Neural cell (in vitro differentiated cells): ENCODE data around the gene TMEM86A. TPM values are rescaled to one million over a fixed set of nuclear protein-coding genes. Genes with fewer than 3 reads are reported as not detected.
A peak's percentile ranks its signal among the peaks of the same experiment; 100 is the strongest.

ENCODE experiments used
- H2AFZ ChIP-seq: fragments of 200-600, 300-800 bp; sonication (generic), shearing (Covaris generic); 2 replicates; pipeline ENCODE4 v1.6.0; 2014; ENCODE audit warnings: low read depth, mild to moderate bottlenecking, antibody characterized with exemption, low read length, moderate library complexity
- H3F3A ChIP-seq: fragments of 200-600 bp; shearing (Covaris generic); 2 replicates; pipeline ENCODE4 v1.6.1; 2016; ENCODE audit warnings: mild to moderate bottlenecking, moderate library complexity, mixed read lengths, antibody characterized with exemption, low read length; ENCODE audit not compliant: insufficient read depth, poor library complexity, severe bottlenecking
- H3K27ac ChIP-seq: fragments of 200-600, 300-800 bp; sonication (generic), shearing (Covaris generic); 2 replicates; pipeline ENCODE4 v1.5.1; 2014; ENCODE audit warnings: mild to moderate bottlenecking, low read length, moderate library complexity
- H3K27me3 ChIP-seq: fragments of 300-800, 200-600 bp; sonication (generic), shearing (Covaris generic); 2 replicates; pipeline ENCODE4 v1.6.0; 2014; ENCODE audit warnings: mild to moderate bottlenecking, low read depth, low read length, moderate library complexity; ENCODE audit not compliant: insufficient read depth
- H3K36me3 ChIP-seq: fragments of 300-800, 200-600 bp; sonication (generic), shearing (Covaris generic); 2 replicates; pipeline ENCODE4 v1.5.1; 2014; ENCODE audit warnings: mild to moderate bottlenecking, antibody characterized with exemption, low read length, moderate library complexity; ENCODE audit not compliant: insufficient read depth
- H3K4me2 ChIP-seq: fragments of 300-800, 200-600 bp; sonication (generic), shearing (Covaris generic); 2 replicates; pipeline ENCODE4 v1.6.0; 2014; ENCODE audit warnings: mild to moderate bottlenecking, low read length
- H3K4me3 ChIP-seq: fragments of 300-800, 200-600 bp; sonication (generic), shearing (Covaris generic); 2 replicates; pipeline ENCODE4 v1.5.1; 2014; ENCODE audit warnings: mild to moderate bottlenecking, low read length, moderate library complexity
- H3K79me2 ChIP-seq: fragments of 200-600 bp; shearing (Covaris generic); replicated peaks from 2 replicates; pipeline ENCODE4 v1.6.0; 2014; ENCODE audit warnings: mild to moderate bottlenecking, low read length, moderate library complexity; ENCODE audit not compliant: insufficient read depth
- H3K9ac ChIP-seq: fragments of 300-800, 200-600 bp; sonication (generic), shearing (Covaris generic); 2 replicates; pipeline ENCODE4 v1.6.1; 2016; ENCODE audit warnings: mild to moderate bottlenecking, low read length, mixed read lengths
- H3K9me2 ChIP-seq: fragments of 200-600 bp; shearing (Covaris generic); 2 replicates; pipeline ENCODE4 v1.6.1; 2016; ENCODE audit warnings: mild to moderate bottlenecking, low read length, mixed read lengths; ENCODE audit not compliant: insufficient read depth
- H3K9me3 ChIP-seq: fragments of 200-600, 300-800 bp; sonication (generic), shearing (Covaris generic); 2 replicates; pipeline ENCODE4 v1.6.1; 2016; ENCODE audit warnings: mild to moderate bottlenecking, mixed run types, low read length, moderate library complexity, mixed read lengths
- H4K20me1 ChIP-seq: fragments of 200-600 bp; shearing (Covaris generic); 2 replicates; pipeline ENCODE4 v1.6.1; 2016; ENCODE audit warnings: mild to moderate bottlenecking, mixed run types; ENCODE audit not compliant: insufficient read depth
- CTCF ChIP-seq: fragments of 450-650 bp; IDR thresholded peaks from 2 replicates; pipeline ENCODE4 v1.5.1; 2014; ENCODE audit warnings: antibody characterized with exemption, mild to moderate bottlenecking, moderate library complexity; ENCODE audit not compliant: poor library complexity, severe bottlenecking
- EP300 ChIP-seq: fragments of 450-650 bp; conservative IDR thresholded peaks from 2 replicates; pipeline ENCODE4 v1.6.1; 2014; ENCODE audit warnings: antibody characterized with exemption, mild to moderate bottlenecking, moderate library complexity; ENCODE audit not compliant: poor library complexity, severe bottlenecking
- EZH2 ChIP-seq: fragments of 200-600, 300-800 bp; shearing (Covaris generic), sonication (generic); IDR thresholded peaks from 2 replicates; pipeline ENCODE4 v1.6.1; 2014; ENCODE audit warnings: antibody characterized with exemption, low read length, borderline replicate concordance, mild to moderate bottlenecking; ENCODE audit not compliant: insufficient read depth, poor library complexity, severe bottlenecking
- MXI1 ChIP-seq: fragments of 450-650 bp; conservative IDR thresholded peaks from 2 replicates; pipeline ENCODE4 v1.6.1; 2014; ENCODE audit warnings: antibody characterized with exemption, mild to moderate bottlenecking; ENCODE audit not compliant: poor library complexity, severe bottlenecking
- POLR2AphosphoS5 ChIP-seq: IDR thresholded peaks from 2 replicates; pipeline ENCODE4 v1.6.1; 2012
- RAD21 ChIP-seq: fragments of 450-650 bp; conservative IDR thresholded peaks from 2 replicates; pipeline ENCODE4 v1.6.1; 2014; ENCODE audit warnings: antibody characterized with exemption, mild to moderate bottlenecking, moderate library complexity
- REST ChIP-seq: IDR thresholded peaks from 2 replicates; pipeline ENCODE4 v1.6.1; 2012; ENCODE audit warnings: borderline replicate concordance
- SMC3 ChIP-seq: fragments of 450-650 bp; conservative IDR thresholded peaks from 2 replicates; pipeline ENCODE4 v1.6.1; 2014; ENCODE audit warnings: antibody characterized with exemption, mild to moderate bottlenecking, moderate library complexity; ENCODE audit not compliant: poor library complexity
- TAF1 ChIP-seq: IDR thresholded peaks from 2 replicates; pipeline ENCODE4 v1.6.1; 2012; ENCODE audit warnings: low read depth
- polyA plus RNA-seq: library from polyadenylated mRNA; depleted of rRNA; stranded (reverse); fragments of >200 nt; gene quantifications from 2 replicates; pipeline ENCODE4 v1.2.3, GENCODE V29; 2014

The TMEM86A gene
- polyA plus RNA-seq, 1 donor from 2014 or later: 3.3 TPM

GRCh38 chr11:18715476-18715875 is 16.9 kb downstream of the TMEM86A start:
- Histone ChIP-seq H2AFZ (no peak overlapping the region), H3K9me2 (no peaks in the 10 kb centered on the region), H3K36me3 (no peaks in the 10 kb centered on the region), H3K27me3 (no peaks in the 10 kb centered on the region), H3K27ac (no peak overlapping the region), H3K9ac (no peak overlapping the region), H3K9me3 (no peaks in the 10 kb centered on the region), H3K4me2 (no peak overlapping the region), H3K4me3 (no peak overlapping the region), H3K79me2 (no peaks in the 10 kb centered on the region), H3F3A (no peaks in the 10 kb centered on the region), H4K20me1 (no peaks in the 10 kb centered on the region)
- TF ChIP-seq REST (no peak), EP300 (no peak), CTCF (no peak), TAF1 (no peak), MXI1 (no peak), SMC3 (no peak), RAD21 (no peak), POLR2AphosphoS5 (no peak), EZH2 (no peak)

GRCh38 chr11:18720091-18720807 is 21.7 kb downstream of the TMEM86A start:
- Histone ChIP-seq H3K36me3 (no peaks in the 10 kb centered on the region), H3K9me3 (no peaks in the 10 kb centered on the region), H3F3A (no peaks in the 10 kb centered on the region), H3K9ac (peak overlapping the region; percentile 55), H3K4me3 (no peak overlapping the region), H3K4me2 (no peak overlapping the region), H3K9me2 (no peaks in the 10 kb centered on the region), H3K79me2 (no peaks in the 10 kb centered on the region), H3K27ac (no peak overlapping the region), H2AFZ (no peak overlapping the region), H3K27me3 (peaks cover 9% of the 10 kb centered on the region), H4K20me1 (no peaks in the 10 kb centered on the region)
- TF ChIP-seq RAD21 (no peak), CTCF (no peak), POLR2AphosphoS5 (no peak), EZH2 (no peak), SMC3 (no peak), EP300 (no peak), TAF1 (no peak)
